ENCODE results near the gene SRPK3. TPM values are rescaled to one million over a fixed set of nuclear protein-coding genes. Genes with fewer than 3 reads are reported as not detected.

Gene SRPK3, protein sequence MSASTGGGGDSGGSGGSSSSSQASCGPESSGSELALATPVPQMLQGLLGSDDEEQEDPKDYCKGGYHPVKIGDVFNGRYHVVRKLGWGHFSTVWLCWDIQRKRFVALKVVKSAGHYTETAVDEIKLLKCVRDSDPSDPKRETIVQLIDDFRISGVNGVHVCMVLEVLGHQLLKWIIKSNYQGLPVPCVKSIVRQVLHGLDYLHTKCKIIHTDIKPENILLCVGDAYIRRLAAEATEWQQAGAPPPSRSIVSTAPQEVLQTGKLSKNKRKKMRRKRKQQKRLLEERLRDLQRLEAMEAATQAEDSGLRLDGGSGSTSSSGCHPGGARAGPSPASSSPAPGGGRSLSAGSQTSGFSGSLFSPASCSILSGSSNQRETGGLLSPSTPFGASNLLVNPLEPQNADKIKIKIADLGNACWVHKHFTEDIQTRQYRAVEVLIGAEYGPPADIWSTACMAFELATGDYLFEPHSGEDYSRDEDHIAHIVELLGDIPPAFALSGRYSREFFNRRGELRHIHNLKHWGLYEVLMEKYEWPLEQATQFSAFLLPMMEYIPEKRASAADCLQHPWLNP
- 0.06 TPM for total RNA-seq (2013)
- polyA plus RNA-seq (under 1 TPM in 1 of 3 donors, not detected in 2; 0.01 TPM), polyA minus RNA-seq (not detected in 2 replicates), total RNA-seq (0 to 0.15 (median 0) reads per million in 11 experiments)

DNA sequence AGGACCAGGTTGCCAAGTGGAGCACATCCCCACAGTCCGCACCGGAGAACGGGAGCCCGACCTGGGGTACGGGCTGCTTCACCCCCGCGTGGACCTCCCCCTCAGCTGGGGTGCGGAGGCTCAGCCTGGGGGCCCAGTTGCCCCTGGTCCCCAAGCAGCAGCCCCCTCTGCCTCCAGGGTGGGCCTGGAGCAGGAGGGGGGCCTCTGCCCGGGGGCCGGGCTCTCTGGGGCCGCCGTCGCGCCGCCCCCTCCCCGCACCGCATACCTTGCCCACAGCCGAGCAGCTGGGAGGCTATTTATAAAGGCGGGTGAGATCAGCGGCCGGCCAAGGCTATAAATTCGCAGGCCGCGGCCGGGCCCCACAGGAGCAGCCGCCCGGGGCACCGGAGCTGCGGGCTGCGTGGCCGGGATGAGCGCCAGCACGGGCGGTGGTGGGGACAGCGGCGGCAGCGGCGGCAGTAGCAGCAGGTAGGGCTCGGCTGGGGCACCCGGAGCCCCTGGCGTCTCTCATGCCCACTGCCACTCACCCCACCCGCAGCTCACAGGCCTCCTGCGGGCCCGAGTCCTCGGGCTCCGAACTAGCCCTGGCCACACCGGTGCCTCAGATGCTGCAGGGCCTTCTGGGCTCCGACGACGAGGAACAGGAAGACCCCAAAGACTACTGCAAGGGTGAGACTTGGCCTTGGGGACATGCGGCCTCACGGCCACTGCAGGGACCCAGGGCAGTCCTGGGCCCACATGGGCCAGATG is at the start of gene SRPK3:
Gene SRPK3, plus strand, starts transcription at position 364 of the 750 bp plus-strand sequence. Its CDS starts 46 bp downstream, at position 410.
- Histone ChIP-seq H3K79me2 (ENCODE audit: insufficient read depth, low read length) (no peaks in the 10 kb centered on the region), H3K4me3 (replicated peaks in 1 of 3; ENCODE audit: low read depth in 2 of 3, low read length in 3 of 3) (no peak within 1 kb of the TSS), H3K27ac (ENCODE audit: low read depth in 1 of 2, low read length in 2 of 2) (no peak within 1 kb of the TSS), H3K9ac (ENCODE audit: insufficient read depth, low read length, poor library complexity, severe bottlenecking) (no peak within 1 kb of the TSS), H4K20me1 (ENCODE audit: insufficient read depth, low read length) (no peaks in the 10 kb centered on the region), H2AFZ (ENCODE audit: insufficient read depth, low read depth, low read length, poor library complexity, severe bottlenecking) (no peak within 1 kb of the TSS), H3K27me3 (ENCODE audit: control insufficient read depth in 2 of 2, insufficient read depth in 2 of 2, low read length in 2 of 2) (peaks cover 0 to 23% of the 10 kb centered on the region in 2 donors), H3K4me2 (replicated peaks; ENCODE audit: extremely low read depth, low read length, poor library complexity, severe bottlenecking) (no peak within 1 kb of the TSS), H3K36me3 (replicated peaks in 1 of 2; ENCODE audit: control insufficient read depth in 1 of 2, insufficient read depth in 2 of 2, low read length in 2 of 2) (peaks cover 6 to 8% of the 10 kb centered on the region in 2 donors), H3K9me3 (replicated peaks in 1 of 2; ENCODE audit: control insufficient read depth in 1 of 2, insufficient read depth in 1 of 2, low read length in 2 of 2) (no peaks in the 10 kb centered on the region), H3K4me1 (ENCODE audit: control insufficient read depth in 1 of 2, insufficient read depth in 2 of 2, low read length in 2 of 2) (no peaks in the 10 kb centered on the region)
- intact Hi-C loops (cut with micrococcal nuclease) = no loop called here
- 47% methylated on average over 15 of the region's 52 CpGs for WGBS (ENCODE audit: insufficient coverage)
- Mint-ChIP-seq H3K36me3 (peaks cover 10 to 13% of the 10 kb centered on the region in 2 donors), H3K27ac (peak within 1 kb of the TSS in 1 of 7 donors; percentile 54), H3K4me1 (no peaks in the 10 kb centered on the region), H3K9me3 (peaks cover 0 to 8% (median 2%) of the 10 kb centered on the region in 7 donors), H3K4me3 (peak within 1 kb of the TSS in 1 of 2 donors; percentile 59), H3K27me3 (ENCODE audit: low read depth in 3 of 3) (peaks cover 15 to 28% (median 18%) of the 10 kb centered on the region in 3 donors)
- no peak for DNase-seq
- TF ChIP-seq, protein P1, sequence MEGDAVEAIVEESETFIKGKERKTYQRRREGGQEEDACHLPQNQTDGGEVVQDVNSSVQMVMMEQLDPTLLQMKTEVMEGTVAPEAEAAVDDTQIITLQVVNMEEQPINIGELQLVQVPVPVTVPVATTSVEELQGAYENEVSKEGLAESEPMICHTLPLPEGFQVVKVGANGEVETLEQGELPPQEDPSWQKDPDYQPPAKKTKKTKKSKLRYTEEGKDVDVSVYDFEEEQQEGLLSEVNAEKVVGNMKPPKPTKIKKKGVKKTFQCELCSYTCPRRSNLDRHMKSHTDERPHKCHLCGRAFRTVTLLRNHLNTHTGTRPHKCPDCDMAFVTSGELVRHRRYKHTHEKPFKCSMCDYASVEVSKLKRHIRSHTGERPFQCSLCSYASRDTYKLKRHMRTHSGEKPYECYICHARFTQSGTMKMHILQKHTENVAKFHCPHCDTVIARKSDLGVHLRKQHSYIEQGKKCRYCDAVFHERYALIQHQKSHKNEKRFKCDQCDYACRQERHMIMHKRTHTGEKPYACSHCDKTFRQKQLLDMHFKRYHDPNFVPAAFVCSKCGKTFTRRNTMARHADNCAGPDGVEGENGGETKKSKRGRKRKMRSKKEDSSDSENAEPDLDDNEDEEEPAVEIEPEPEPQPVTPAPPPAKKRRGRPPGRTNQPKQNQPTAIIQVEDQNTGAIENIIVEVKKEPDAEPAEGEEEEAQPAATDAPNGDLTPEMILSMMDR (IDR thresholded peaks at IDR 0.05) = no peak

Measured in CD14-positive monocyte (primary cell).